HG02798 (cell line): ENCODE measurements around the gene PTBP1.

Experiments
- ATAC-seq: cut with Tn5 transposase; IDR thresholded peaks from one replicate; pipeline ENCODE4 v1.9.1; 2021; ENCODE audit warnings: mild to moderate bottlenecking; ENCODE audit not compliant: unreplicated experiment, poor library complexity

The PTBP1 gene

GRCh38 chr19:795691-796581 lies 1.3 kb upstream of the PTBP1 start:
- ATAC-seq, result no peak

- peak; percentile 54 for ATAC-seq
Measured at GRCh38 chr19:797528-798414, 519 bp downstream of the PTBP1 start.

- ATAC-seq, result no peak
Measured at GRCh38 chr19:798415-799075, 1.3 kb downstream of the PTBP1 start.

- ATAC-seq, result no peak
Measured at GRCh38 chr19:799076-799881, 2.0 kb downstream of the PTBP1 start.

- ATAC-seq, result no peak
Measured at GRCh38 chr19:800360-801029, 3.2 kb downstream of the PTBP1 start.

GRCh38 chr19:801030-801860 lies 4.0 kb downstream of the PTBP1 start:
- ATAC-seq, result no peak

- no peak for ATAC-seq
Measured at GRCh38 chr19:801861-802497, 4.7 kb downstream of the PTBP1 start.

- no peak for ATAC-seq
Measured at GRCh38 chr19:802498-803098, 5.3 kb downstream of the PTBP1 start.

GRCh38 chr19:803099-803561 lies 5.9 kb downstream of the PTBP1 start:
- ATAC-seq, result no peak

- no peak for ATAC-seq
Measured at GRCh38 chr19:803686-804418, 6.6 kb downstream of the PTBP1 start.

GRCh38 chr19:804419-805165 lies 7.3 kb downstream of the PTBP1 start:
- ATAC-seq, result no peak

- ATAC-seq, result no peak
Measured at GRCh38 chr19:805166-805551, 7.9 kb downstream of the PTBP1 start.

GRCh38 chr19:805600-806550 lies 8.6 kb downstream of the PTBP1 start:
- no peak for ATAC-seq

GRCh38 chr19:806815-807421 lies 9.7 kb downstream of the PTBP1 start:
- no peak for ATAC-seq
